Omental fat pad (tissue), 4 donors: ENCODE data around the gene PGD. TPM values are rescaled to one million over a fixed set of nuclear protein-coding genes. Genes with fewer than 3 reads are reported as not detected.

Source experiments
- ATAC-seq: fragments of 150-250 bp; one replicate; pipeline ENCODE4 v1.9.1; 2016; ENCODE audit warnings: mild to moderate bottlenecking, moderate library complexity; ENCODE audit not compliant: low FRiP score
- DNase-seq: peaks from one replicate; pipeline ENCODE4 v3.0.0-alpha.2; 2019; ENCODE audit warnings: low spot score
- total RNA-seq, 4 donors: library from RNA; depleted of rRNA; stranded (reverse); fragments of >200 nt; gene quantifications; one replicate each; pipeline ENCODE4 v1.1.0, GENCODE V29; 2016
- TF ChIP-seq, protein P1 (sequence below), 3 donors: fragments of 450-650 bp; IDR thresholded peaks; one replicate each; pipeline ENCODE4 v1.5.1; 2016 to 2017; ENCODE audit warnings: antibody characterized with exemption in 3 of 3, mild to moderate bottlenecking in 3 of 3, moderate library complexity in 2 of 3

Gene PGD
- total RNA-seq, 4 donors from 2014 or later: 139 to 432 (median 290) TPM

DNA sequence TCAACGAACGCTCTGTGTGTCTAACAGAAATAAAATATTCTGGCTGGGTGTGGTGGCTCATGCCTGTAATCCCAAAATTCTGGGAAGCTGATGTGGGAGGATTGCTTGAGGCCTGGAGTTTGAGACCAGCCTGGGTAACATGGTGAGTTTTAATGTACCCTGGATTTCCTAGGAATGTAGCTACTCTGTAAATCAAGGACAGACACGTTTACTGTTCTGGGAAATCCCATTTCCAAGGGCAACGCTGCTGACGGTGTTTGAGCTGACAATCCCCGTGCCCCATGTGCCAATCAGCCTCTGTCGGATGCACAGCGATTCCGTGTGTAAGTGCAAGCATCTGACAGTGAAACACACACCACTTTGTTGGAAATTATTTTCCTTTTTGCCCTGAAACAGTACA is 59.0 kb downstream of the PGD start:
- DNase-seq (no peak), ATAC-seq (no peak)
- TF ChIP-seq, protein P1, sequence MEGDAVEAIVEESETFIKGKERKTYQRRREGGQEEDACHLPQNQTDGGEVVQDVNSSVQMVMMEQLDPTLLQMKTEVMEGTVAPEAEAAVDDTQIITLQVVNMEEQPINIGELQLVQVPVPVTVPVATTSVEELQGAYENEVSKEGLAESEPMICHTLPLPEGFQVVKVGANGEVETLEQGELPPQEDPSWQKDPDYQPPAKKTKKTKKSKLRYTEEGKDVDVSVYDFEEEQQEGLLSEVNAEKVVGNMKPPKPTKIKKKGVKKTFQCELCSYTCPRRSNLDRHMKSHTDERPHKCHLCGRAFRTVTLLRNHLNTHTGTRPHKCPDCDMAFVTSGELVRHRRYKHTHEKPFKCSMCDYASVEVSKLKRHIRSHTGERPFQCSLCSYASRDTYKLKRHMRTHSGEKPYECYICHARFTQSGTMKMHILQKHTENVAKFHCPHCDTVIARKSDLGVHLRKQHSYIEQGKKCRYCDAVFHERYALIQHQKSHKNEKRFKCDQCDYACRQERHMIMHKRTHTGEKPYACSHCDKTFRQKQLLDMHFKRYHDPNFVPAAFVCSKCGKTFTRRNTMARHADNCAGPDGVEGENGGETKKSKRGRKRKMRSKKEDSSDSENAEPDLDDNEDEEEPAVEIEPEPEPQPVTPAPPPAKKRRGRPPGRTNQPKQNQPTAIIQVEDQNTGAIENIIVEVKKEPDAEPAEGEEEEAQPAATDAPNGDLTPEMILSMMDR (IDR thresholded peaks at IDR 0.05): no peak

- ATAC-seq: peak; percentile 95
- TF ChIP-seq, protein P1 (IDR thresholded peaks at IDR 0.05): no peak
Measured at GRCh38 chr1:10459184-10459583, 60.3 kb downstream of the PGD start.

GRCh38 chr1:10467078-10467477 is 68.2 kb downstream of the PGD start:
- no peak for ATAC-seq
- no peak for DNase-seq
- TF ChIP-seq, protein P1 (IDR thresholded peaks at IDR 0.05): no peak

More at GRCh38 chr1:10459184-10459583, 60.3 kb downstream of the PGD start:
- no peak for DNase-seq

DNA sequence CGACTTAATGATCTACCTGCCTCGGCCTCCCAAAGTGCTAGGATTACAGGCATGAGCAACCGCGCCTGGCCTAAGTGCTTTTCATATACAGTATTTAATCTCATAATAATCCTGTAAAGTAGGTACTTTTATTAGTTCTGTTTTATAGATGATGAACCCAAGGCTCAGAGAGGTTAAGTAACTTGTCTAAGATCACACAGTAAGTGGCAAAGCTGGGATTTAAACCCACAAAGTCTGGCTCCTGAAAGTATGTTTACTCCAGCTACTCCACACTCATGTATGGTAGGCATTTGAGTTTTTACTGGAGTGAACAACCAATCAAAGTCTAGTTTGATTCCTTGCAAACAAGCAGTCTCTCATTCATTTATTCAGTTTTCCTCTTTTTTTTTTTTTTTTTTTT is 71.2 kb downstream of the PGD start:
- TF ChIP-seq, protein P1 (IDR thresholded peaks at IDR 0.05): no peak
- DNase-seq (no peak), ATAC-seq (no peak)

Other genes with a start within 250 kb of the PGD start
- 10 to 100 TPM; 45.7 to 63.5 (median 52.1) TPM for gene KIF1B, start 188.5 kb upstream of the PGD start, total RNA-seq
- gene CENPS, start 31.4 kb downstream of the PGD start, total RNA-seq: 1 to 10 TPM; 3.5 to 5.4 (median 4.3) TPM
- 1 to 10 TPM in 1 of 4 donors, not detected in 3; 1.7 TPM for gene CORT, start 51.0 kb downstream of the PGD start, total RNA-seq
- gene DFFA, start 73.5 kb downstream of the PGD start, total RNA-seq: 10 to 100 TPM; 17.8 to 27.2 (median 21.6) TPM
- 10 to 100 TPM; 10.6 to 19.6 (median 13.9) TPM for gene PEX14, start 75.9 kb downstream of the PGD start, total RNA-seq